WTC11 (cell line): Measurements from ENCODE around the gene JAZF1.

ENCODE experiments used
- ATF1 ChIP-seq: sonication (generic); formaldehyde crosslinking; IDR thresholded peaks from 2 replicates; pipeline ENCODE4 v1.8.1; 2023; ENCODE audit warnings: mild to moderate bottlenecking, moderate library complexity, missing genetic modification reagents
- ETV6 ChIP-seq: sonication (generic); formaldehyde crosslinking; IDR thresholded peaks from 2 replicates; pipeline ENCODE4 v1.8.1; 2022; ENCODE audit warnings: mild to moderate bottlenecking, missing genetic modification reagents
- IRF2 ChIP-seq: sonication (generic); formaldehyde crosslinking; IDR thresholded peaks from 2 replicates; pipeline ENCODE4 v1.8.0; 2022; ENCODE audit warnings: low read depth, missing genetic modification reagents, borderline replicate concordance
- ZNF416 ChIP-seq: fragments of 250-450 bp; sonication (Bioruptor Pico); IDR thresholded peaks from 2 replicates; pipeline ENCODE4 v1.9.0; 2021; ENCODE audit warnings: mild to moderate bottlenecking, inconsistent platforms
- TF ChIP-seq, protein P1 (sequence below): fragments of 200-600 bp; IDR thresholded peaks from 2 replicates; pipeline ENCODE4 v1.8.0; 2022; ENCODE audit warnings: antibody characterized with exemption
- TF ChIP-seq, protein P2 (sequence below): sonication (generic); formaldehyde crosslinking; IDR thresholded peaks from 2 replicates; pipeline ENCODE4 v1.8.0; 2022; ENCODE audit warnings: mild to moderate bottlenecking, missing genetic modification reagents
- TF ChIP-seq, protein P3 (sequence below): sonication (generic); formaldehyde crosslinking; IDR thresholded peaks from 2 replicates; pipeline ENCODE4 v1.8.1; 2023; ENCODE audit warnings: mild to moderate bottlenecking, missing genetic modification reagents
- TF ChIP-seq, protein P4 (sequence below): sonication (generic); formaldehyde crosslinking; IDR thresholded peaks from 2 replicates; pipeline ENCODE4 v1.8.0; 2022; ENCODE audit warnings: mild to moderate bottlenecking, missing genetic modification reagents
- TF ChIP-seq, protein P5 (sequence below): sonication (generic); formaldehyde crosslinking; IDR thresholded peaks from 2 replicates; pipeline ENCODE4 v1.8.1; 2023; ENCODE audit warnings: mild to moderate bottlenecking, missing genetic modification reagents, borderline replicate concordance
- TF ChIP-seq, protein P6 (sequence below): sonication (generic); formaldehyde crosslinking; IDR thresholded peaks from 2 replicates; pipeline ENCODE4 v1.8.0; 2022; ENCODE audit warnings: mild to moderate bottlenecking, missing genetic modification reagents

DNA sequence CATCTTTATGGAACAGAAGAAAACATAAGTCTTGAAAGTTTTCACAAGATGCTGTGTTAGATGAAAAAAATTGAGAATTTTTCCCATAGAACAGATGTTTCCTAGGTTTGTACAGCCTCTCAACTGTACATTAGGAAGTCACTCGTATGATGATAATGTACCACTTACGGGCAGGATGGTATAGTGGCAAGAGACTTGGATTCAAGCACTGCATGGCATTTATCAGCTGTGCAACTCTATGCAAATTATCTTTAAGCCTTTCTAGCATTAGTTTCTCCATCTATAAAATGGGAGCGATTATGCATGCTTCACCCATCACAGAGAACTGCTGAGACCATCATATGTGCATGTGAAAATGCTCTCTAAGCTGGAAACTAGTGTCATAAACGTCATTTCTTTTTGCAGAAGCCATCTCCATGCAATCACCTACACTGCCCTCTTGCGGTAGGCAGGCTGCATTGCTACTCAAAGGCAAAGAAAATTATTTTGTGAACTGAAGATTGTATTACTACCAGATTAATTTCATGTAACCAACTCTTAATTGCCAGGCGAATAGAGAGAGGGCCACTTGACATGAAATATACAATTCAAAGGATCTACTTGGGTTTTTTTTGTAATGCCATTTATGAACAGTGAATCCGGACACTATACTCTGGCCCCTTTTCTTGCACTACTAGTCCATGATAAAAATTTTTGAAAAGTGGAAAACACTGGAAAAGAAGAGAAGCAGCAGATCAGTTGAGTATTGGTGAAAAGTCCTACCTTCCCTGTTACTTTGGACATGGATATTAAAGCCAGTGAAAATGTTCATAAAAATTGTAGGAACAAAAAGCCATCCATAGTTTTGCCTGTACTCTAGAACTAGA lies 102.3 kb downstream of the JAZF1 start:
- TF ChIP-seq ATF1 = no peak
- no peak for TF ChIP-seq ETV6
- TF ChIP-seq, protein P1, sequence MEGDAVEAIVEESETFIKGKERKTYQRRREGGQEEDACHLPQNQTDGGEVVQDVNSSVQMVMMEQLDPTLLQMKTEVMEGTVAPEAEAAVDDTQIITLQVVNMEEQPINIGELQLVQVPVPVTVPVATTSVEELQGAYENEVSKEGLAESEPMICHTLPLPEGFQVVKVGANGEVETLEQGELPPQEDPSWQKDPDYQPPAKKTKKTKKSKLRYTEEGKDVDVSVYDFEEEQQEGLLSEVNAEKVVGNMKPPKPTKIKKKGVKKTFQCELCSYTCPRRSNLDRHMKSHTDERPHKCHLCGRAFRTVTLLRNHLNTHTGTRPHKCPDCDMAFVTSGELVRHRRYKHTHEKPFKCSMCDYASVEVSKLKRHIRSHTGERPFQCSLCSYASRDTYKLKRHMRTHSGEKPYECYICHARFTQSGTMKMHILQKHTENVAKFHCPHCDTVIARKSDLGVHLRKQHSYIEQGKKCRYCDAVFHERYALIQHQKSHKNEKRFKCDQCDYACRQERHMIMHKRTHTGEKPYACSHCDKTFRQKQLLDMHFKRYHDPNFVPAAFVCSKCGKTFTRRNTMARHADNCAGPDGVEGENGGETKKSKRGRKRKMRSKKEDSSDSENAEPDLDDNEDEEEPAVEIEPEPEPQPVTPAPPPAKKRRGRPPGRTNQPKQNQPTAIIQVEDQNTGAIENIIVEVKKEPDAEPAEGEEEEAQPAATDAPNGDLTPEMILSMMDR = peak; percentile 96
- TF ChIP-seq, protein P2, sequence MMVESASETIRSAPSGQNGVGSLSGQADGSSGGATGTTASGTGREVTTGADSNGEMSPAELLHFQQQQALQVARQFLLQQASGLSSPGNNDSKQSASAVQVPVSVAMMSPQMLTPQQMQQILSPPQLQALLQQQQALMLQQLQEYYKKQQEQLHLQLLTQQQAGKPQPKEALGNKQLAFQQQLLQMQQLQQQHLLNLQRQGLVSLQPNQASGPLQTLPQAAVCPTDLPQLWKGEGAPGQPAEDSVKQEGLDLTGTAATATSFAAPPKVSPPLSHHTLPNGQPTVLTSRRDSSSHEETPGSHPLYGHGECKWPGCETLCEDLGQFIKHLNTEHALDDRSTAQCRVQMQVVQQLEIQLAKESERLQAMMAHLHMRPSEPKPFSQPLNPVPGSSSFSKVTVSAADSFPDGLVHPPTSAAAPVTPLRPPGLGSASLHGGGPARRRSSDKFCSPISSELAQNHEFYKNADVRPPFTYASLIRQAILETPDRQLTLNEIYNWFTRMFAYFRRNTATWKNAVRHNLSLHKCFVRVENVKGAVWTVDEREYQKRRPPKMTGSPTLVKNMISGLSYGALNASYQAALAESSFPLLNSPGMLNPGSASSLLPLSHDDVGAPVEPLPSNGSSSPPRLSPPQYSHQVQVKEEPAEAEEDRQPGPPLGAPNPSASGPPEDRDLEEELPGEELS (CRISPR knock-in tag) = no peak
- TF ChIP-seq IRF2 (CRISPR knock-in tag) = no peak
- TF ChIP-seq, protein P3, sequence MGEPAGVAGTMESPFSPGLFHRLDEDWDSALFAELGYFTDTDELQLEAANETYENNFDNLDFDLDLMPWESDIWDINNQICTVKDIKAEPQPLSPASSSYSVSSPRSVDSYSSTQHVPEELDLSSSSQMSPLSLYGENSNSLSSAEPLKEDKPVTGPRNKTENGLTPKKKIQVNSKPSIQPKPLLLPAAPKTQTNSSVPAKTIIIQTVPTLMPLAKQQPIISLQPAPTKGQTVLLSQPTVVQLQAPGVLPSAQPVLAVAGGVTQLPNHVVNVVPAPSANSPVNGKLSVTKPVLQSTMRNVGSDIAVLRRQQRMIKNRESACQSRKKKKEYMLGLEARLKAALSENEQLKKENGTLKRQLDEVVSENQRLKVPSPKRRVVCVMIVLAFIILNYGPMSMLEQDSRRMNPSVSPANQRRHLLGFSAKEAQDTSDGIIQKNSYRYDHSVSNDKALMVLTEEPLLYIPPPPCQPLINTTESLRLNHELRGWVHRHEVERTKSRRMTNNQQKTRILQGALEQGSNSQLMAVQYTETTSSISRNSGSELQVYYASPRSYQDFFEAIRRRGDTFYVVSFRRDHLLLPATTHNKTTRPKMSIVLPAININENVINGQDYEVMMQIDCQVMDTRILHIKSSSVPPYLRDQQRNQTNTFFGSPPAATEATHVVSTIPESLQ (CRISPR knock-in tag) = no peak
- TF ChIP-seq ZNF416 (CRISPR knock-in tag) = no peak
- TF ChIP-seq, protein P4, sequence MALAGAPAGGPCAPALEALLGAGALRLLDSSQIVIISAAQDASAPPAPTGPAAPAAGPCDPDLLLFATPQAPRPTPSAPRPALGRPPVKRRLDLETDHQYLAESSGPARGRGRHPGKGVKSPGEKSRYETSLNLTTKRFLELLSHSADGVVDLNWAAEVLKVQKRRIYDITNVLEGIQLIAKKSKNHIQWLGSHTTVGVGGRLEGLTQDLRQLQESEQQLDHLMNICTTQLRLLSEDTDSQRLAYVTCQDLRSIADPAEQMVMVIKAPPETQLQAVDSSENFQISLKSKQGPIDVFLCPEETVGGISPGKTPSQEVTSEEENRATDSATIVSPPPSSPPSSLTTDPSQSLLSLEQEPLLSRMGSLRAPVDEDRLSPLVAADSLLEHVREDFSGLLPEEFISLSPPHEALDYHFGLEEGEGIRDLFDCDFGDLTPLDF (CRISPR knock-in tag) = no peak
- TF ChIP-seq, protein P5, sequence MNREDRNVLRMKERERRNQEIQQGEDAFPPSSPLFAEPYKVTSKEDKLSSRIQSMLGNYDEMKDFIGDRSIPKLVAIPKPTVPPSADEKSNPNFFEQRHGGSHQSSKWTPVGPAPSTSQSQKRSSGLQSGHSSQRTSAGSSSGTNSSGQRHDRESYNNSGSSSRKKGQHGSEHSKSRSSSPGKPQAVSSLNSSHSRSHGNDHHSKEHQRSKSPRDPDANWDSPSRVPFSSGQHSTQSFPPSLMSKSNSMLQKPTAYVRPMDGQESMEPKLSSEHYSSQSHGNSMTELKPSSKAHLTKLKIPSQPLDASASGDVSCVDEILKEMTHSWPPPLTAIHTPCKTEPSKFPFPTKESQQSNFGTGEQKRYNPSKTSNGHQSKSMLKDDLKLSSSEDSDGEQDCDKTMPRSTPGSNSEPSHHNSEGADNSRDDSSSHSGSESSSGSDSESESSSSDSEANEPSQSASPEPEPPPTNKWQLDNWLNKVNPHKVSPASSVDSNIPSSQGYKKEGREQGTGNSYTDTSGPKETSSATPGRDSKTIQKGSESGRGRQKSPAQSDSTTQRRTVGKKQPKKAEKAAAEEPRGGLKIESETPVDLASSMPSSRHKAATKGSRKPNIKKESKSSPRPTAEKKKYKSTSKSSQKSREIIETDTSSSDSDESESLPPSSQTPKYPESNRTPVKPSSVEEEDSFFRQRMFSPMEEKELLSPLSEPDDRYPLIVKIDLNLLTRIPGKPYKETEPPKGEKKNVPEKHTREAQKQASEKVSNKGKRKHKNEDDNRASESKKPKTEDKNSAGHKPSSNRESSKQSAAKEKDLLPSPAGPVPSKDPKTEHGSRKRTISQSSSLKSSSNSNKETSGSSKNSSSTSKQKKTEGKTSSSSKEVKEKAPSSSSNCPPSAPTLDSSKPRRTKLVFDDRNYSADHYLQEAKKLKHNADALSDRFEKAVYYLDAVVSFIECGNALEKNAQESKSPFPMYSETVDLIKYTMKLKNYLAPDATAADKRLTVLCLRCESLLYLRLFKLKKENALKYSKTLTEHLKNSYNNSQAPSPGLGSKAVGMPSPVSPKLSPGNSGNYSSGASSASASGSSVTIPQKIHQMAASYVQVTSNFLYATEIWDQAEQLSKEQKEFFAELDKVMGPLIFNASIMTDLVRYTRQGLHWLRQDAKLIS = no peak
- TF ChIP-seq, protein P6, sequence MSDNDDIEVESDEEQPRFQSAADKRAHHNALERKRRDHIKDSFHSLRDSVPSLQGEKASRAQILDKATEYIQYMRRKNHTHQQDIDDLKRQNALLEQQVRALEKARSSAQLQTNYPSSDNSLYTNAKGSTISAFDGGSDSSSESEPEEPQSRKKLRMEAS (CRISPR knock-in tag) = no peak
